Measurements from ENCODE around the gene ABR. TPM values are rescaled to one million over a fixed set of nuclear protein-coding genes. Genes with fewer than 3 reads are reported as not detected.

The ABR gene
- total and polyA plus RNA-seq, 2 of the 8 experiments (the other 6 are each of a cell fraction or from before 2014, with no cell fraction given): 44.8 to 47.2 TPM

DNA sequence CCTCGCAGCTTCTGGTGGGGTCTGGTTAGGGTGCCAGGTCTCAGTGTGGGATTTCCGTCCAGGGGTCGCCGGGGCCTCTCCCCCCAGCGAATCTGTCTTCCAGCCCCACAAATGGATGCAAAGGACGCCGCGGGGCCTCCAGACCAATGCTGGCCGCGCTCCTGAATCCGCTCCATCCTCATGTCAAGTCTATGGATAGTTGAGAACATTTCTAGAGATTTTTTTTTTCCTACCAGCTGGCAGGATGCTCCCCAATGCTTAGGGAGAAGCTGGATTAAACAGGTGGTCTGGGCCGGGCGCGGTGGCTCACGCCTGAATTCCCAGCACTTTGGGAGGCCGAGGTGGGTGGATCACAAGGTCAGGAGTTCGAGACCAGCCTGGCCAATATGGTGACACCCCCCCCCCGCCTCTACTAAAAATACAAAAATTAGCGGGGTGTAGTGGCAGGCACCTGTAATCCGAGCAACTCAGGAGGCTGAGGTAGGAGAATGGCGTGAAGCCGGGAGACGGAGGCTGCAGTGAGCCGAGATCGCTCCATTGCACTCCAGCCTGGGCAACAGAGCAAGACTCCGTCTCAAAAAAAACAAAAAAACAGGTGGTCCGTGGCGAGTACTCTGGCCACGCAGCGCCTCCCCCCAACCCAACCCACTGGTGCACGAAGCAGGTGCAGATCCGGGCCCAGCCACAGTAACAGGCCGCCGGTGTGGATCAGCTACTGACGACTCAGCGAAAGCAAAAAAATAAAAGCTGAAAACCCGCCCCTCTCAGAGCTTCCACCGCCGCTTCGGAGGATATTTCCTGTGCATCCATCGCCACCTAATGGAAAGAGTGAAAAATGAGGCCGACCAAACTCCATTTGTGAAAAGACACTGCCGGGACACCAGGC, 199.1 kb downstream of the ABR start (continued):
- TF ChIP-seq EGR1 (IDR thresholded peaks at IDR 0.05; ENCODE audit: borderline replicate concordance, low read depth, low read length) (peak; percentile 25; the same call in 1 of the 2 replicates), GTF2F1 (IDR thresholded peaks at IDR 0.05; ENCODE audit: borderline replicate concordance, low read depth, low read length) (no peak), JUN (IDR thresholded peaks at IDR 0.05; ENCODE audit: low read depth, low read length) (no peak), BCL11A (IDR thresholded peaks at IDR 0.05; ENCODE audit: low read depth in 2 of 2, low read length in 2 of 2) (no peak), YY1 (IDR thresholded peaks at IDR 0.05; ENCODE audit: low read depth, low read length) (peak; percentile 71), CTCF (IDR thresholded peaks at IDR 0.05; ENCODE audit: control extremely low read depth in 1 of 3, insufficient read depth in 1 of 3, low read depth in 1 of 3, low read length in 3 of 3) (peak; percentile 52 to 91 (median 77)), BRCA1 (IDR thresholded peaks at IDR 0.05; ENCODE audit: low read depth, low read length) (no peak), FOSL1 (IDR thresholded peaks at IDR 0.05; ENCODE audit: insufficient read depth, low read depth, low read length) (no peak)
- TF ChIP-seq, protein P1, sequence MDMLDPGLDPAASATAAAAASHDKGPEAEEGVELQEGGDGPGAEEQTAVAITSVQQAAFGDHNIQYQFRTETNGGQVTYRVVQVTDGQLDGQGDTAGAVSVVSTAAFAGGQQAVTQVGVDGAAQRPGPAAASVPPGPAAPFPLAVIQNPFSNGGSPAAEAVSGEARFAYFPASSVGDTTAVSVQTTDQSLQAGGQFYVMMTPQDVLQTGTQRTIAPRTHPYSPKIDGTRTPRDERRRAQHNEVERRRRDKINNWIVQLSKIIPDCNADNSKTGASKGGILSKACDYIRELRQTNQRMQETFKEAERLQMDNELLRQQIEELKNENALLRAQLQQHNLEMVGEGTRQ (IDR thresholded peaks at IDR 0.05; ENCODE audit: low read length): no peak
